T-cell (primary cell): ENCODE data around the gene VIL1. TPM values are rescaled to one million over a fixed set of nuclear protein-coding genes. Genes with fewer than 3 reads are reported as not detected.
A peak's percentile ranks its signal among the peaks of the same experiment; 100 is the strongest.

Source experiments
- ATAC-seq, 4 experiments: fragments of 200-7000 bp in 3 of 4; fragments of 150-1000 bp in 1 of 4; cut with Tn5 transposase; replicated peaks in 1 of 4; 1 replicate in 3 of 4; 2 replicates in 1 of 4; pipeline ENCODE4 v1.10.0; 2021; ENCODE audit warnings: moderate library complexity in 3 of 4, mild to moderate bottlenecking in 2 of 4, moderate number of reproducible peaks in 1 of 4
- CTCF ChIA-PET, 2 donors: fragments of 300-600 bp; sonication (Branson Sonifier 250); formaldehyde crosslinking; loops; one replicate each; lab custom pipeline; 2022; ENCODE audit warnings: antibody characterized with exemption in 2 of 2; lab: Charles Lee
- POLR2A ChIA-PET, 2 donors: fragments of 300-600 bp; sonication (Branson Sonifier 250); formaldehyde crosslinking; loops; one replicate each; lab custom pipeline; 2022; ENCODE audit warnings: antibody characterized with exemption in 2 of 2; lab: Charles Lee
- DNase-seq, 35 experiments: peaks; one replicate each; pipeline versions ENCODE4 v3.0.0 to v3.0.0-alpha.2; 2013 to 2023
- H3K27ac ChIP-seq: one replicate; pipeline ENCODE4 v1.5.1; 2013; ENCODE audit warnings: low read length
- H3K27me3 ChIP-seq, 2 experiments: replicated peaks in 1 of 2; 1 replicate in 1 of 2; 2 replicates in 1 of 2; pipeline versions ENCODE4 v1.6.1 to v1.7.0; 2013; ENCODE audit warnings: low read length in 1 of 2, mixed read lengths in 1 of 2; ENCODE audit not compliant: control insufficient read depth in 2 of 2, insufficient read depth in 2 of 2; ENCODE audit errors: extremely low read depth in 1 of 2
- H3K36me3 ChIP-seq, 2 donors: 1 replicate in 1 of 2; 2 replicates in 1 of 2; pipeline versions ENCODE4 v1.6.1 to v1.7.0; 2013; ENCODE audit warnings: low read length in 1 of 2; ENCODE audit not compliant: control insufficient read depth in 2 of 2, insufficient read depth in 1 of 2; ENCODE audit errors: extremely low read depth in 1 of 2
- H3K4me1 ChIP-seq, 2 experiments: 1 replicate in 1 of 2; 2 replicates in 1 of 2; pipeline versions ENCODE4 v1.6.1 to v1.7.0; 2013; ENCODE audit warnings: low read length in 2 of 2, mixed read lengths in 1 of 2; ENCODE audit not compliant: insufficient read depth in 2 of 2, control insufficient read depth in 1 of 2; ENCODE audit errors: extremely low read depth in 1 of 2
- H3K4me3 ChIP-seq, 2 donors: 1 replicate in 1 of 2; 2 replicates in 1 of 2; pipeline versions ENCODE4 v1.5.1 to v1.7.0; 2013; ENCODE audit warnings: mild to moderate bottlenecking in 2 of 2, low read length in 1 of 2, moderate library complexity in 1 of 2; ENCODE audit not compliant: control insufficient read depth in 1 of 2; ENCODE audit errors: extremely low read depth in 1 of 2
- H3K9me3 ChIP-seq: 2 replicates; pipeline ENCODE4 v1.7.0; 2013
- H3K27ac Mint-ChIP-seq, 2 donors: one replicate each; pipeline ENCODE4 v1.8.0; 2020 to 2021; ENCODE audit warnings: mild to moderate bottlenecking in 2 of 2, mixed read lengths in 2 of 2
- H3K27me3 Mint-ChIP-seq, 2 donors: one replicate each; pipeline ENCODE4 v1.8.0; 2021 to 2022; ENCODE audit warnings: mixed read lengths in 2 of 2
- H3K36me3 Mint-ChIP-seq: one replicate; pipeline ENCODE4 v1.8.0; 2021; ENCODE audit warnings: mixed read lengths
- H3K4me1 Mint-ChIP-seq, 3 donors: one replicate each; pipeline ENCODE4 v1.8.0; 2020 to 2022; ENCODE audit warnings: mixed read lengths in 3 of 3, mild to moderate bottlenecking in 1 of 3
- H3K4me3 Mint-ChIP-seq, 3 donors: one replicate each; pipeline ENCODE4 v1.8.0; 2020 to 2022; ENCODE audit warnings: mild to moderate bottlenecking in 3 of 3, mixed read lengths in 3 of 3, moderate library complexity in 3 of 3
- H3K9me3 Mint-ChIP-seq, 3 donors: one replicate each; pipeline ENCODE4 v1.8.0; 2020 to 2022; ENCODE audit warnings: mixed read lengths in 3 of 3
- WGBS: methylation state at CpG from one replicate; pipeline ENCODE4 v1.1.5; 2013; ENCODE audit warnings: missing lambda C conversion rate; ENCODE audit not compliant: insufficient coverage; 5-methylcytosine and 5-hydroxymethylcytosine counted together
- total RNA-seq, 35 experiments: library from RNA in 6 of 35; stranded (reverse) in 6 of 35; fragments of 120-200 nt in 1 of 35; gene quantifications; one replicate each; pipeline versions ENCODE4 v1.2.1 to v1.2.4 and lab custom pipeline; 2013 to 2026

VIL1 gene
- total RNA-seq, 5 donors from 2014 or later (not counting 1 experiment from before 2014, with no cell fraction given), result 0.23 to 0.67 (median 0.51) TPM

DNA sequence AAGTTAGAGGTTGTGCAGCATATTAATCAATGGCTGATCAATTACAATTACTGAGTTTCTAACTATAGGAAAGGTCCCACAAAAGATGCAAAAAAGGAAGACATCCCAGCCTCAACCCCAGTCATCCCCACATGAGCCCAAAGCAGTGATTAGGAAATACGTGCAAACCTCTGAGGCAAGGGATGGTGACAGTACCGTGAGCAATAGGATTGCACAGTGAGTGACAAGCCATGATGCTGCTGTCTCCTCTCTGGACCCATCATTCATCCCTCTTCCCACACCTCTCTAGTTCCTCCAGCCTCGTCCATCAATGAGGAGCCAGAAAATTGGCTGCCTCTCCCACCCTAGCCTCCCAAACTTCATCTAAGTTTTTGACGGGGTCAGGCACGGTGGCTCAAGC is 40.9 kb upstream of the VIL1 start:
- Histone ChIP-seq H3K9me3 (no peaks in the 10 kb centered on the region), H3K27ac (no peak overlapping the region), H3K36me3 (no peaks in the 10 kb centered on the region), H3K27me3 (peaks cover 0 to 7% of the 10 kb centered on the region in 2 experiments), H3K4me3 (no peak overlapping the region), H3K4me1 (peaks cover 0 to 5% of the 10 kb centered on the region in 2 experiments)
- no peaks in the 10 kb centered on the region for H3K9me3 Mint-ChIP-seq
- 98% methylated on average over 5 of the region's 5 CpGs for WGBS
- POLR2A ChIA-PET, result no interaction called here
- H3K4me1 Mint-ChIP-seq, result peaks cover 0 to 4% (median 0%) of the 10 kb centered on the region in 3 donors
- ATAC-seq, result no peak
- no peaks in the 10 kb centered on the region for H3K27me3 Mint-ChIP-seq
- no peaks in the 10 kb centered on the region for H3K36me3 Mint-ChIP-seq
- CTCF ChIA-PET, result interaction anchor here in 1 of 2 donors (0.6 kb wide), 1 partner anchor 1856 kb away, joined by 3 read pairs; no protein-coding TSS in a partner anchor
- no peak overlapping the region for H3K27ac Mint-ChIP-seq
- no peak overlapping the region for H3K4me3 Mint-ChIP-seq
- no peak for DNase-seq

DNA sequence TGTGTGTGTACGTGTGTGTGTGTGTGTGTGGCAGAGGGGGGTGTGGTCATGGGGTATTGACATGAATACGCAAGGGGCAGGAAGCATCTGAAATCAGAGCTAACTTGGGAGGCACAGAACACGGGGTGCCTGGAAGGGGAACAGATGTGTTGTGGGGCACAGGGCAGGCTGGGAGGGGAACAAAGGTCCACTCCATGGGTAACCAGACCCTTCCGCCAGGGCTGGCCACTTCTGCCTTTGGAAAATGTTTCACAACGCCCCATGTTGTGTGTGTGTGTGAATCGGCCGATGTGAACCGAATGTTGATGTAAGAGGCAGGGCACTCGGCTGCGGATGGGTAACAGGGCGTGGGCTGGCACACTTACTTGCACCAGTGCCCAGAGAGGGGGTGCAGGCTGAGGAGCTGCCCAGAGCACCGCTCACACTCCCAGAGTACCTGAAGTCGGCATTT is 37.0 kb upstream of the VIL1 start, which contains the start of gene SLC11A1:
Gene SLC11A1 (plus strand): TSS at position 358 of the 451 bp plus-strand sequence. CDS start 96 bp downstream, outside the sequence.
- Mint-ChIP-seq H3K4me3 (no peak within 1 kb of the TSS), H3K4me1 (peaks cover 0 to 6% (median 1%) of the 10 kb centered on the region in 3 donors), H3K36me3 (no peaks in the 10 kb centered on the region), H3K27me3 (peaks cover 0 to 3% of the 10 kb centered on the region in 2 donors), H3K27ac (no peak within 1 kb of the TSS), H3K9me3 (no peaks in the 10 kb centered on the region)
- ATAC-seq (no peak), DNase-seq (peak in 1 of 35 experiments; percentile 46)
- Histone ChIP-seq H3K27me3 (peaks cover 0 to 12% of the 10 kb centered on the region in 2 experiments), H3K9me3 (no peaks in the 10 kb centered on the region), H3K36me3 (no peaks in the 10 kb centered on the region), H3K4me3 (no peak within 1 kb of the TSS), H3K4me1 (peaks cover 0 to 6% of the 10 kb centered on the region in 2 experiments), H3K27ac (no peak within 1 kb of the TSS)
- ChIA-PET CTCF (no interaction called here), POLR2A (no interaction called here)
- 91% methylated on average over 13 of the region's 13 CpGs for WGBS

DNA sequence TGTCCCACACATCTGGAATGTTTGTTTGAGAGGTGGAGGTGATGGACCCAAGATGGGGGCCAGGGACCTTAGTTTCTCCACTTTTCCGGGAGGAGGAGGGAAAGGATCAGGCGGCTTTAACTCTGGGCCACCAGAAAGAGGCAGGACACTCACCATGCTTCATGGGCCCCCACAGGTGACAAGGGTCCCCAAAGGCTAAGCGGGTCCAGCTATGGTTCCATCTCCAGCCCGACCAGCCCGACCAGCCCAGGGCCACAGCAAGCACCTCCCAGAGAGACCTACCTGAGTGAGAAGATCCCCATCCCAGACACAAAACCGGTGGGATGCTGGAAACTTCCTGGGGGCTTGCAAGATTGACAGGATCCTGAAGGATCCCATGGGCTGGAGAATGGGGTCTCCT is 36.1 kb upstream of the VIL1 start:
- Mint-ChIP-seq H3K4me3 (no peak overlapping the region), H3K9me3 (no peaks in the 10 kb centered on the region), H3K4me1 (peaks cover 5 to 11% (median 9%) of the 10 kb centered on the region in 3 donors), H3K27me3 (peaks cover 0 to 5% of the 10 kb centered on the region in 2 donors), H3K27ac (no peak overlapping the region), H3K36me3 (no peaks in the 10 kb centered on the region)
- WGBS, result 81% methylated on average over 2 of the region's 6 CpGs
- ChIA-PET CTCF (no interaction called here), POLR2A (no interaction called here)
- Histone ChIP-seq H3K27me3 (peaks cover 0 to 20% of the 10 kb centered on the region in 2 experiments), H3K27ac (no peak overlapping the region), H3K4me1 (peaks cover 0 to 14% of the 10 kb centered on the region in 2 experiments), H3K9me3 (no peaks in the 10 kb centered on the region), H3K36me3 (no peaks in the 10 kb centered on the region), H3K4me3 (no peak overlapping the region)
- no peak for DNase-seq
- ATAC-seq, result no peak

DNA sequence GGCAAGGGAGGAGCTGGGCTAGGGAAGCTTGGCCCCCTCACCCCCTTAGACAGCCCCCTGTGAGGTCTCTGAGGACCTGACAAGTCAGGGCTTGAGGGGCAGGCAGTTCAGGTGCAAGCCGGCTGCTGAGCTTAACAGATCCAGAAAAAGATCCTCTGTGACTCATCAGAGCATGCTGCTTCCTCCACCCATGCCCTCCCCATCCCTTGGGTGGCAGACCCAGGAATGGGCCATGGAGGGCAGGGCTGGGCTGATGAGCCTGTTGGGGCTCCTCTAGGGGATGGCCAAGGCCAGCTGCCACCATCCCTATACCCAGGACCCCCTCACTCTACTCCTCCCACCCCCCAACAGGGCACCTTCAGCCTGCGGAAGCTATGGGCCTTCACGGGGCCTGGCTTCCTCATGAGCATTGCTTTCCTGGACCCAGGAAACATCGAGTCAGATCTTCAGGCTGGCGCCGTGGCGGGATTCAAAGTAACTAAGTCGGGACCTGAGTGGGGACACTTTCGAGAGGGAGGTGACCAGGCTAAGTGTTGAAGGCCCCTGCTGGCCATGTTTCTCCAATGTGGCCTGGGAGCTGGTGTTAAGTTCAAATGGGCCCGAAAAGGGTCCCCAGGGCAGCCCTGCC is 34.9 kb upstream of the VIL1 start:
- Histone ChIP-seq H3K4me1 (peaks cover 0 to 16% of the 10 kb centered on the region in 2 experiments), H3K9me3 (no peaks in the 10 kb centered on the region), H3K4me3 (no peak overlapping the region), H3K36me3 (no peaks in the 10 kb centered on the region), H3K27ac (no peak overlapping the region), H3K27me3 (peaks cover 0 to 27% of the 10 kb centered on the region in 2 experiments)
- ChIA-PET POLR2A (no interaction called here), CTCF (interaction anchor here in 1 of 2 donors (0.7 kb wide), 1 partner anchor 23 kb away, joined by 3 read pairs; no protein-coding TSS in a partner anchor)
- H3K36me3 Mint-ChIP-seq, result no peaks in the 10 kb centered on the region
- 89% methylated on average over 8 of the region's 10 CpGs for WGBS
- peaks cover 0 to 5% of the 10 kb centered on the region in 2 donors for H3K27me3 Mint-ChIP-seq
- DNase-seq, result no peak
- no peak for ATAC-seq
- no peaks in the 10 kb centered on the region for H3K9me3 Mint-ChIP-seq
- H3K4me1 Mint-ChIP-seq, result peaks cover 5 to 11% (median 9%) of the 10 kb centered on the region in 3 donors
- H3K27ac Mint-ChIP-seq, result no peak overlapping the region
- H3K4me3 Mint-ChIP-seq, result no peak overlapping the region

DNA sequence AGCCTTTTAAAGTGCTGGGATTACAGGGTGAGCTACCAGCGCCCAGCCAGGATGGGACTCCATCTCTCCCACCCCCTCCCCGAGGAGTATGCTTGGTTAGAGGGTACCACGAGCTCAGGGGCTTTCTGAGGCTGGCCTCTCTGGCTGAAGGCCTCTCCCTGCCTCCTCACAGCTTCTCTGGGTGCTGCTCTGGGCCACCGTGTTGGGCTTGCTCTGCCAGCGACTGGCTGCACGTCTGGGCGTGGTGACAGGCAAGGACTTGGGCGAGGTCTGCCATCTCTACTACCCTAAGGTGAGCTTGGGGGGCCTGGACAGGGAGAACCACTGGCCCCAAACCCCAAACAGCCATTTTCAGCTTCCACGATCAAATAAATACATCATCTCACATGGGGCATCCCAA is 33.9 kb upstream of the VIL1 start:
- Mint-ChIP-seq H3K4me1 (peaks cover 5 to 11% (median 9%) of the 10 kb centered on the region in 3 donors), H3K27ac (no peak overlapping the region), H3K4me3 (no peak overlapping the region), H3K27me3 (peaks cover 0 to 5% of the 10 kb centered on the region in 2 donors), H3K36me3 (no peaks in the 10 kb centered on the region), H3K9me3 (no peaks in the 10 kb centered on the region)
- DNase-seq (no peak), ATAC-seq (no peak)
- ChIA-PET CTCF (no interaction called here), POLR2A (interaction anchor here in 1 of 2 donors (0.5 kb wide), 1 partner anchor 11 kb away, joined by 8 read pairs; no protein-coding TSS in a partner anchor)
- Histone ChIP-seq H3K4me3 (no peak overlapping the region), H3K36me3 (no peaks in the 10 kb centered on the region), H3K9me3 (no peaks in the 10 kb centered on the region), H3K4me1 (peaks cover 0 to 16% of the 10 kb centered on the region in 2 experiments), H3K27me3 (peaks cover 0 to 27% of the 10 kb centered on the region in 2 experiments), H3K27ac (no peak overlapping the region)
- WGBS, result 94% methylated on average over 4 of the region's 9 CpGs

DNA sequence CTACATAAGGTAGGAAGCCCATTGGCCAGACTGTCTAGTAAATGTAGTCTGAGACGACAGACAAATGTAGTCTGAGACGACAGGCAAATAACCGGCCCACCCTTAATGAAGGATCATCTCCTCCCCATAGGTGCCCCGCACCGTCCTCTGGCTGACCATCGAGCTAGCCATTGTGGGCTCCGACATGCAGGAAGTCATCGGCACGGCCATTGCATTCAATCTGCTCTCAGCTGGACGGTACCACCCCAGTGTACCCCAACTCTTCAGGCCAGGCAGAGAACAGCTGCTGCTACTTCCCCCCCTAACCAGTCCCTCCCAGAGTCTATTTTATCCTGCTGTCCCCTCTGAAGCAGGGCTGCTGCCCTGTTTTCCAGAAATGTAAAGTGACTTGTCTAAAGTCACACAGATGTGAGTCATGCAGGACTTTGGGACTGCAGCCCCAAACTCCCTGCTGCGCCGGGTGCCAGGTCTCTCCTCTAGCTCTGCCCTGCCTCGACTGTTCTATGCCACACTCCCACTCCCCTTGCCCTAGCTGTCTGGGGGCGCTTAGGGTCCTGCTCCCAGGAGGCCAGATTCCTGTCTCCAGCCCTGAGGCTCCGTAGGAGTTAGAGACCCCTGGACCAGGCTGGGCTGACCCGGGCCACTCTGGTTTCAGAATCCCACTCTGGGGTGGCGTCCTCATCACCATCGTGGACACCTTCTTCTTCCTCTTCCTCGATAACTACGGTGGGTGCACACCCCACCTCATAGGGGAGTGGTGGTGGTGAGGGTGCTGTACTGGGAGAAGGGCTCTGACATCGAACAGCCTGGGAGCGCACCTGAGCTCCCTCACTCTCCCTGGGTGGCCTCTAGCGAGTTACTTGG is 32.2 kb upstream of the VIL1 start:
- peaks cover 5 to 9% (median 8%) of the 10 kb centered on the region in 3 donors for H3K4me1 Mint-ChIP-seq
- ATAC-seq (peak in 1 of 4 experiments; percentile 17), DNase-seq (no peak)
- 83% methylated on average over 14 of the region's 23 CpGs for WGBS
- H3K27me3 ChIP-seq, result peaks cover 0 to 27% of the 10 kb centered on the region in 2 experiments
- ChIA-PET POLR2A (no interaction called here), CTCF (interaction anchor here in 1 of 2 donors (0.6 kb wide), 1 partner anchor 23 kb away, joined by 5 read pairs; no protein-coding TSS in a partner anchor)
- H3K9me3 ChIP-seq, result no peaks in the 10 kb centered on the region
- H3K9me3 Mint-ChIP-seq, result no peaks in the 10 kb centered on the region
- H3K36me3 Mint-ChIP-seq, result no peaks in the 10 kb centered on the region
- H3K4me3 Mint-ChIP-seq, result peak overlapping the region in 1 of 3 donors; percentile 51
- no peak overlapping the region for H3K27ac Mint-ChIP-seq
- H3K27me3 Mint-ChIP-seq, result peaks cover 0 to 5% of the 10 kb centered on the region in 2 donors
- no peak overlapping the region for H3K4me3 ChIP-seq
- H3K4me1 ChIP-seq, result peaks cover 0 to 14% of the 10 kb centered on the region in 2 experiments
- no peaks in the 10 kb centered on the region for H3K36me3 ChIP-seq
- no peak overlapping the region for H3K27ac ChIP-seq
